Memory B cell (primary cell): ENCODE results near the gene MAP3K21.

Source experiments
- ATAC-seq: fragments of 150-1000 bp; cut with Tn5 transposase; 2 replicates; pipeline ENCODE4 v1.10.0; 2021; ENCODE audit warnings: low read depth, mild to moderate bottlenecking, moderate library complexity
- DNase-seq, 2 donors: peaks; one replicate each; pipeline ENCODE4 v3.0.0; 2022; ENCODE audit warnings: low spot score in 2 of 2
- H3K27ac Mint-ChIP-seq: one replicate; pipeline ENCODE4 v1.8.0; 2022; ENCODE audit warnings: mild to moderate bottlenecking, moderate library complexity, mixed read lengths
- H3K27me3 Mint-ChIP-seq: one replicate; pipeline ENCODE4 v1.8.0; 2022; ENCODE audit warnings: mixed read lengths
- H3K36me3 Mint-ChIP-seq: one replicate; pipeline ENCODE4 v1.8.0; 2022; ENCODE audit warnings: mild to moderate bottlenecking, mixed read lengths
- H3K4me1 Mint-ChIP-seq: one replicate; pipeline ENCODE4 v1.8.0; 2022; ENCODE audit warnings: mixed read lengths
- H3K4me3 Mint-ChIP-seq: one replicate; pipeline ENCODE4 v1.8.0; 2022; ENCODE audit warnings: mild to moderate bottlenecking, moderate library complexity, mixed read lengths
- H3K9me3 Mint-ChIP-seq: one replicate; pipeline ENCODE4 v1.8.0; 2022; ENCODE audit warnings: mixed read lengths

The MAP3K21 gene

GRCh38 chr1:233394860-233395717, 67.6 kb downstream of the MAP3K21 start:
- Mint-ChIP-seq H3K27ac (no peak overlapping the region), H3K4me1 (no peaks in the 10 kb centered on the region), H3K9me3 (no peaks in the 10 kb centered on the region), H3K36me3 (no peaks in the 10 kb centered on the region), H3K27me3 (peaks cover 11% of the 10 kb centered on the region), H3K4me3 (no peak overlapping the region)
- ATAC-seq (peak; percentile 54), DNase-seq (peak in 1 of 2 donors; percentile 15)

GRCh38 chr1:233395863-233396646, 68.5 kb downstream of the MAP3K21 start:
- no peaks in the 10 kb centered on the region for H3K4me1 Mint-ChIP-seq
- no peaks in the 10 kb centered on the region for H3K36me3 Mint-ChIP-seq
- no peak overlapping the region for H3K4me3 Mint-ChIP-seq
- H3K27me3 Mint-ChIP-seq = peaks cover 11% of the 10 kb centered on the region
- H3K27ac Mint-ChIP-seq = no peak overlapping the region
- ATAC-seq = no peak
- no peaks in the 10 kb centered on the region for H3K9me3 Mint-ChIP-seq
- DNase-seq = no peak

- DNase-seq (no peak), ATAC-seq (no peak)
These were observed 78.9 kb downstream of the MAP3K21 start for GRCh38 chr1:233406339-233406960.

GRCh38 chr1:233406994-233407631, 79.6 kb downstream of the MAP3K21 start:
- Mint-ChIP-seq H3K36me3 (no peaks in the 10 kb centered on the region), H3K9me3 (peaks cover 7% of the 10 kb centered on the region), H3K27ac (no peak overlapping the region), H3K4me1 (no peaks in the 10 kb centered on the region), H3K27me3 (peaks cover 2% of the 10 kb centered on the region), H3K4me3 (no peak overlapping the region)
- DNase-seq = no peak
- no peak for ATAC-seq

More at GRCh38 chr1:233406339-233406960, 78.9 kb downstream of the MAP3K21 start:
- Mint-ChIP-seq H3K27ac (no peak overlapping the region), H3K36me3 (no peaks in the 10 kb centered on the region), H3K4me3 (no peak overlapping the region), H3K27me3 (peaks cover 2% of the 10 kb centered on the region), H3K9me3 (peaks cover 7% of the 10 kb centered on the region), H3K4me1 (no peaks in the 10 kb centered on the region)

DNA sequence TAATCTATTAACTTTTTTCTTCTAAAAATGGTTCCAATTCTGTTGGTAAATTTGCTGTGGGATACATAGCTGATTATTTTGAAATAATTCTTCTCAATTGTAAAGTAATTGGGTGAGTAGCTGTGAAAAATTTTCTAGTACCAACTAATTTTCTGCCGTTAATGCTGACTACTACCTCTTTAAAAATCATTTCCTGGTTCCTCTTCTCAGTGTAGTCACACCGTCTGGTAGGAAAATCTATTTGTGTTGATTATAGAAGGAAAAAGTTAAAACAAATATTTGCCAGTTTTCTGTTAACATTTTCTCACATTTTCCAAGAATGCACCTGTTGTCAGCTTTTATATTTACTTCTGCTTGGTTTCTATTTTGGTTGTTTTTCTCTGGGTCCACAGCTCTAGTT, 82.0 kb downstream of the MAP3K21 start:
- H3K27ac Mint-ChIP-seq = no peak overlapping the region

DNA sequence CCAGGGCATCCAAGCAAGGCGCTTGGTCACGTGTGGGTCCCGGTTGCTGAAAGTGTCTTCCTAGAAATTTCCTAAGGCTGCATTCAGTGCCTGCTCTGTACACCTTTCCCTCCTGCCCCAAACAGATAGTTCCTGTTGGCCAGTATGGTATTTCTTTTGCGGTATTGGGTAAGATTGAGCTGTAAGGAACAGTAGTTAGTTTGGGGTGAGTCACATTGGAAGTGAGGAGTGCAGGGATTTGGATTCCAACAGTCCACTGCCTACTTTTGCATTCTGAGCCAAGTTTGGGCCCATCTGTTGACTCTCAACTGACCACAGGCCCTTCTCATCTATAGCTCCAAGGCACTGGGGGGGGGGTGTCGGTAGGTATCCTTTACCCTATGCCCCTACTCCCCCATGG, 83.4 kb downstream of the MAP3K21 start:
- Mint-ChIP-seq H3K4me3 (no peak overlapping the region), H3K27ac (no peak overlapping the region), H3K27me3 (peaks cover 5% of the 10 kb centered on the region), H3K36me3 (no peaks in the 10 kb centered on the region), H3K4me1 (no peaks in the 10 kb centered on the region), H3K9me3 (peaks cover 6% of the 10 kb centered on the region)
- DNase-seq (no peak), ATAC-seq (no peak)

More for the DNA sequence above, 82.0 kb downstream of the MAP3K21 start:
- Mint-ChIP-seq H3K36me3 (no peaks in the 10 kb centered on the region), H3K4me3 (no peak overlapping the region), H3K27me3 (peaks cover 2% of the 10 kb centered on the region), H3K9me3 (peaks cover 4% of the 10 kb centered on the region), H3K4me1 (no peaks in the 10 kb centered on the region)
- DNase-seq (no peak), ATAC-seq (no peak)

DNA sequence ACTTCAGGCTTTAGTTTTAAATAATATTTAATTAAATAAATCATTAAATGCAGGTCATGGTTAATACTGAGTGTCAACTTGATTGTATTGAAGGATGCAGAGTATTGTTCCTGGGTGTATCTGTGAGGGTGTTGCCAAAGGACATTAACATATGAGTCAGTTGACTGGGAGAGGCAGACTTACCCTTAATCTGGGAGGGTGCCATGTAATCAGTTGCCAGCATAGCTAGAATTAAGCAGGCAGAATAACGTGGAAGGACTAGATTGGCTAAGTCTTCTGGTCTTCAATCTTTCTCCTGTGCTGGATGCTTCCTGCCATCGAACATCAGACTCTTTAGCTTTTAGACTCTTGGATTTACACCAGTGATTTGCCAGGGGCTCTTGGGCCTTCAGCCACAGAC, 85.3 kb downstream of the MAP3K21 start:
- no peaks in the 10 kb centered on the region for H3K36me3 Mint-ChIP-seq
- peaks cover 4% of the 10 kb centered on the region for H3K9me3 Mint-ChIP-seq
- ATAC-seq (no peak), DNase-seq (no peak)
- H3K4me1 Mint-ChIP-seq = no peaks in the 10 kb centered on the region
- peaks cover 5% of the 10 kb centered on the region for H3K27me3 Mint-ChIP-seq
- no peak overlapping the region for H3K4me3 Mint-ChIP-seq
- H3K27ac Mint-ChIP-seq = no peak overlapping the region

GRCh38 chr1:233421293-233421692, 93.8 kb downstream of the MAP3K21 start:
- H3K4me1 Mint-ChIP-seq = no peaks in the 10 kb centered on the region
- DNase-seq = no peak
- H3K27ac Mint-ChIP-seq = no peak overlapping the region
- no peaks in the 10 kb centered on the region for H3K36me3 Mint-ChIP-seq
- no peak for ATAC-seq
- H3K4me3 Mint-ChIP-seq = no peak overlapping the region
- H3K27me3 Mint-ChIP-seq = no peaks in the 10 kb centered on the region
- peaks cover 4% of the 10 kb centered on the region for H3K9me3 Mint-ChIP-seq

DNA sequence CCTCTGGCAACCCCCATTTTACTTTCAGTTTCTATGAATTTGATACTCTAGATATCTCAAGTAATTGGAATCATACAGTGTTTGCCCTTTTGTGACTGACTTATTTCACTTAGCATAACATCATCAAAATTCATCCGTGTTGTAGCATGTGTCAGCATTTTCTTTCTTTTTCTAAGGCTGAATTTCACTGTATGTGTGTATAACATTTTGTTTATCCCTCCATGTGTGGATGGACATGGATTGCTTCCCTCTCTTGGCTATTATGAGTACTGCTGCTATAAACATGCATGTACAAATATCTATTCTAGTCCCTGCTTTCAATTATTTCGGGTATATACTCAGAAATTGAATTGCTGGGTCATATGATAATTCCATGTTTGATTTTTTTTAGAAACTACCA, 97.3 kb downstream of the MAP3K21 start:
- Mint-ChIP-seq H3K9me3 (peaks cover 3% of the 10 kb centered on the region), H3K36me3 (no peaks in the 10 kb centered on the region), H3K4me3 (no peak overlapping the region), H3K27me3 (peaks cover 2% of the 10 kb centered on the region), H3K4me1 (no peaks in the 10 kb centered on the region), H3K27ac (no peak overlapping the region)
- ATAC-seq = no peak
- no peak for DNase-seq

GRCh38 chr1:233427907-233428306, 100.4 kb downstream of the MAP3K21 start:
- ATAC-seq = no peak
- Mint-ChIP-seq H3K27me3 (peaks cover 5% of the 10 kb centered on the region), H3K36me3 (no peaks in the 10 kb centered on the region), H3K4me3 (no peak overlapping the region), H3K9me3 (peaks cover under 1% of the 10 kb centered on the region), H3K4me1 (no peaks in the 10 kb centered on the region), H3K27ac (no peak overlapping the region)
- no peak for DNase-seq

DNA sequence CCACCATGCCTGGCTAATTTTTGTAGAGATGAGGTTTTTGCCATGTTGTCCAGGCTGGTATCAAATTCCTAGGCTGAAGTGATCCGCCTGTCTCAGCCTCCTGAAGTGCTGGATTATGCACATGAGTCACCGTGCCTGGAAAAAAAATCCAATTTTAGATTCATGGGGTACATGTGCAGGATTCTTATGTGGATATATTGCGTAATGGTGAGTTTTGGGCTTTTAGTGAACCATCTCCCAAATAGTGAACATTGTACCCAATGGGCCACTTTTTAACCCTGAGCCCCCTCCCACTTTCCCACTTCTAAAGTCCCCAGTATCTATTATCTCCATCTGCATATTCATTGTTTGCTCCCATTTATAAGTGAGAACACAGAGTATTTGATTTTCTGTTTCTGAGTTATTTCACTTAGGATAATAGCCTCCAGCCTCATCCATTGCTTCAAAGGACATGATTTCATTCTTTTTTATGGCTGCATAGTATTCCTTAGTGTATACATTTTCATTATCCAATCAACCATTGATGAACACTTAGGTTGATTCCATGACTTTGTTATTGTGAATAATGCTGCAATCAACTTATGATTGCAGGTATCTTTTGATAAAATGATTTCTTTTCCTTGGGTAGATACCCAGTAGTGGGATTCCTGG, 104.4 kb downstream of the MAP3K21 start:
- no peak overlapping the region for H3K4me3 Mint-ChIP-seq
- H3K27ac Mint-ChIP-seq = no peak overlapping the region
- no peaks in the 10 kb centered on the region for H3K4me1 Mint-ChIP-seq
- peaks cover 8% of the 10 kb centered on the region for H3K27me3 Mint-ChIP-seq
- no peak for DNase-seq
- no peaks in the 10 kb centered on the region for H3K9me3 Mint-ChIP-seq
- no peaks in the 10 kb centered on the region for H3K36me3 Mint-ChIP-seq
- ATAC-seq = no peak

DNA sequence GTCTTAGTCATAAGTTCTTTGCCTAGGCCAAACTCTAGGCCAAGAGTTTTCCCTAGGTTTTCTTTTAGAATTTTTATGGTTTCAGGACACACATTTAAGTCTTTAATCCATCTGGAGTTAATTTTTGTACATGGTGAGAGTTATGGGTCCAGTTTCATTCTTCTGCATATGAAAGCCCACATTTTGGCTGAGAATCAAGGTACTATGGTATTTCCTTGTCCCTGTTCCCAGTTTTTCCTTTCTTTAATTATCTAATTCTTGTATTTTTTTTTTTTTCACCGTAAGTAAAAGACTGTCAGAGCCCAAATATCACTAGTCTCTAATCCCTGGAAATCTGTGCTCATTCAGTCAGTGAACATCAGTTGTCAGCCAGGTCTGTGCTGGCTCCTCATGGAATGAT, 105.4 kb downstream of the MAP3K21 start:
- Mint-ChIP-seq H3K9me3 (no peaks in the 10 kb centered on the region), H3K27ac (no peak overlapping the region), H3K4me1 (no peaks in the 10 kb centered on the region), H3K4me3 (no peak overlapping the region), H3K36me3 (no peaks in the 10 kb centered on the region), H3K27me3 (peaks cover 8% of the 10 kb centered on the region)
- ATAC-seq (no peak), DNase-seq (no peak)

- H3K27me3 Mint-ChIP-seq = peaks cover 7% of the 10 kb centered on the region
- no peak overlapping the region for H3K27ac Mint-ChIP-seq
- no peak overlapping the region for H3K4me3 Mint-ChIP-seq
- no peaks in the 10 kb centered on the region for H3K9me3 Mint-ChIP-seq
- no peak for DNase-seq
- H3K36me3 Mint-ChIP-seq = no peaks in the 10 kb centered on the region
- ATAC-seq = no peak
- H3K4me1 Mint-ChIP-seq = no peaks in the 10 kb centered on the region
These were observed 106.1 kb downstream of the MAP3K21 start for GRCh38 chr1:233433436-233434210.
